Measurements from ENCODE around the gene SCN5A. TPM values are rescaled to one million over a fixed set of nuclear protein-coding genes. Genes with fewer than 3 reads are reported as not detected.

The SCN5A gene
- total and polyA plus RNA-seq, 12 donors = 0.04 to 2.1 (median 0.33) TPM; not detected in 2

GRCh38 chr3:38579141-38579540, 70.3 kb downstream of the SCN5A start:
- WGBS, 4 donors = 64 to 81% (median 74%) methylated on average over 4 to 12 of the region's 12 CpGs
- no peak overlapping the region for H3K4me3 ChIP-seq
- intact Hi-C loops (cut with DNase I) = no loop called here
- no peaks in the 10 kb centered on the region for H3K4me1 ChIP-seq (replicated peaks in 1 of 2)
- no peak overlapping the region for H3K27ac ChIP-seq
- H3K36me3 ChIP-seq (replicated peaks in 1 of 2) = no peaks in the 10 kb centered on the region
- H3K27me3 ChIP-seq = no peaks in the 10 kb centered on the region
- TF ChIP-seq, protein P1, sequence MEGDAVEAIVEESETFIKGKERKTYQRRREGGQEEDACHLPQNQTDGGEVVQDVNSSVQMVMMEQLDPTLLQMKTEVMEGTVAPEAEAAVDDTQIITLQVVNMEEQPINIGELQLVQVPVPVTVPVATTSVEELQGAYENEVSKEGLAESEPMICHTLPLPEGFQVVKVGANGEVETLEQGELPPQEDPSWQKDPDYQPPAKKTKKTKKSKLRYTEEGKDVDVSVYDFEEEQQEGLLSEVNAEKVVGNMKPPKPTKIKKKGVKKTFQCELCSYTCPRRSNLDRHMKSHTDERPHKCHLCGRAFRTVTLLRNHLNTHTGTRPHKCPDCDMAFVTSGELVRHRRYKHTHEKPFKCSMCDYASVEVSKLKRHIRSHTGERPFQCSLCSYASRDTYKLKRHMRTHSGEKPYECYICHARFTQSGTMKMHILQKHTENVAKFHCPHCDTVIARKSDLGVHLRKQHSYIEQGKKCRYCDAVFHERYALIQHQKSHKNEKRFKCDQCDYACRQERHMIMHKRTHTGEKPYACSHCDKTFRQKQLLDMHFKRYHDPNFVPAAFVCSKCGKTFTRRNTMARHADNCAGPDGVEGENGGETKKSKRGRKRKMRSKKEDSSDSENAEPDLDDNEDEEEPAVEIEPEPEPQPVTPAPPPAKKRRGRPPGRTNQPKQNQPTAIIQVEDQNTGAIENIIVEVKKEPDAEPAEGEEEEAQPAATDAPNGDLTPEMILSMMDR (IDR thresholded peaks at IDR 0.05) = no peak
- TF ChIP-seq POLR2A (IDR thresholded peaks at IDR 0.05) = no peak
- DNase-seq = peak in 3 of 7 donors; percentile 15 to 46 (median 15)
- H3K9me3 ChIP-seq (replicated peaks in 1 of 3) = no peaks in the 10 kb centered on the region

GRCh38 chr3:38578551-38578950, 70.9 kb downstream of the SCN5A start:
- H3K4me3 ChIP-seq = no peak overlapping the region
- TF ChIP-seq, protein P1 (IDR thresholded peaks at IDR 0.05) = no peak
- no peak for TF ChIP-seq POLR2A (IDR thresholded peaks at IDR 0.05)
- no peaks in the 10 kb centered on the region for H3K36me3 ChIP-seq (replicated peaks in 1 of 2)
- no peak overlapping the region for H3K27ac ChIP-seq
- intact Hi-C loops (cut with DNase I) = no loop called here
- WGBS, 4 donors = 84 to 91% (median 88%) methylated on average over 7 to 9 of the region's 9 CpGs
- no peaks in the 10 kb centered on the region for H3K4me1 ChIP-seq (replicated peaks in 1 of 2)
- DNase-seq = peak in 3 of 7 donors; percentile 4 to 24 (median 5)
- H3K9me3 ChIP-seq (replicated peaks in 1 of 3) = no peaks in the 10 kb centered on the region
- no peaks in the 10 kb centered on the region for H3K27me3 ChIP-seq

GRCh38 chr3:38578081-38578475, 71.4 kb downstream of the SCN5A start:
- Histone ChIP-seq H3K27me3 (no peaks in the 10 kb centered on the region), H3K4me1 (replicated peaks in 1 of 2) (no peaks in the 10 kb centered on the region), H3K9me3 (replicated peaks in 1 of 3) (no peaks in the 10 kb centered on the region), H3K36me3 (replicated peaks in 1 of 2) (no peaks in the 10 kb centered on the region), H3K27ac (no peak overlapping the region), H3K4me3 (no peak overlapping the region)
- TF ChIP-seq POLR2A (IDR thresholded peaks at IDR 0.05) = no peak
- TF ChIP-seq, protein P1 (IDR thresholded peaks at IDR 0.05) = no peak
- intact Hi-C loops (cut with DNase I) = no loop called here
- WGBS, 4 donors = 79 to 92% (median 88%) methylated on average over 4 of the region's 4 CpGs
- DNase-seq = peak in 1 of 7 donors; percentile 3

GRCh38 chr3:38577371-38578080, 72.0 kb downstream of the SCN5A start:
- DNase-seq = peak in 3 of 7 donors; percentile 6 to 17 (median 7)
- WGBS, 4 donors = 79 to 81% (median 81%) methylated on average over 8 of the region's 8 CpGs
- no peaks in the 10 kb centered on the region for H3K27me3 ChIP-seq
- no peak for TF ChIP-seq POLR2A (IDR thresholded peaks at IDR 0.05)
- TF ChIP-seq, protein P1 (IDR thresholded peaks at IDR 0.05) = no peak
- no peaks in the 10 kb centered on the region for H3K36me3 ChIP-seq (replicated peaks in 1 of 2)
- no peak overlapping the region for H3K27ac ChIP-seq
- no peaks in the 10 kb centered on the region for H3K9me3 ChIP-seq (replicated peaks in 1 of 3)
- H3K4me1 ChIP-seq (replicated peaks in 1 of 2) = no peaks in the 10 kb centered on the region
- intact Hi-C loops (cut with DNase I) = no loop called here
- H3K4me3 ChIP-seq = no peak overlapping the region
